HL-60/S4 treated with retinoic acid at 250 ng/mL for 4 days and 3 days (cell line): ENCODE data around the gene HAX1.
"Not testable (repeated sequence)": the region's sequence is repeated elsewhere in the genome, so short reads cannot be mapped to it uniquely, and the experiment has no call there.

Source experiments
- in situ Hi-C: fragments of 300-500 bp; cut with MboI; formaldehyde crosslinking; loops from 2 replicates; pipeline ENCODE4 v1.7.0; 2022; ENCODE audit warnings: low sequenced_read_pairs

The HAX1 gene

DNA sequence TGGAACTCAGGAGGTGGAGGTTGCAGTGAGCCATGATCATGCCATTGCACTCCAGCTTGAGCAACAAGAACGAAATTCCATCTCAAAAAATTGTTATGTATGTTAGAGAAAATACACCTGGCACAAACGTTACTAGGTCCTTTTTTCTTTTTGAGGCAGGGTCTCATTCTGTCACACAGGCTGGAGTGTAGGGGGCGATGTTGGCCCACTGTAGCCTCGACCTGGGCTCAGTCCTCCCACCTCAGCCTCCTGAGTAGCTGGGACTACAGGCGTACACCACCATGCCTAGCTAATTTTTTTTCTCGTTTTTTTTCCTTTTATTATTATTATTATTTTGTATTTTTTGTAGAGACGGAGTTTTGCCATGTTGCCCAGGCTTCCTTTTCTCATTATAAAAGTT, 4.4 kb downstream of the HAX1 start:
- in situ Hi-C loops: no loop called here

DNA sequence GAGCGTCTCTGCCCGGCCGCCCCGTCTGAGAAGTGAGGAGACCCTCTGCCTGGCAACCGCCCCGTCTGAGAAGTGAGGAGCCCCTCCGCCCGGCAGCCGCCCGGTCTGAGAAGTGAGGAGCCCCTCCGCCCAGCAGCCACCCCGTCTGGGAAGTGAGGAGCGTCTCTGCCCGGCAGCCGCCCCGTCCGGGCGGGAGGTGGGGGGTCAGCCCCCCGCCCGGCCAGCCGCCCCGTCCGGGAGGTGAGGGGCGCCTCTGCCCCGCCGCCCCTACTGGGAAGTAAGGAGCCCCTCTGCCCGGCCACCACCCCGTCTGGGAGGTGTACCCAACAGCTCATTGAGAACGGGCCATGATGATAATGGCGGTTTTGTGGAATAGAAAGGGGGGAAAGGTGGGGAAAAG, 15.2 kb downstream of the HAX1 start:
- in situ Hi-C loops: not testable (repeated sequence)

DNA sequence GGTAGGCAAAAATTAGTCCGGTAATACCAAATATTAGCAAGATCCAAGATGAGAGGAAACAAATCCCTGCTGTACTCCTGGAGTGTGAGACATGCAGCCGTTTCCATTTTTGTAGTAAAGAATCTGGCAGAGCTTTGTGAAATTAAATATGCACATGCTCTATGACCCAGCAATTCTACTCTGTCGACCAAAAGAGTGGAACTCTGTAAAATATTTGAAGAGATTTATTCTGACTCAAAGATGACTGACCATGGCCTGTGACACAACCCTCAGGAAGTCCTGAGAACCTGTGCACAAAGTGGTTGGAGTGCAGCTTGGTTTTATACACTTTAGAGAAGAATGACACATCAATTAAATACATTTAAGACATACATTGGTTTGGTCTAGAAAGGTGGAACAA, 16.2 kb downstream of the HAX1 start:
- in situ Hi-C loops: no loop called here

DNA sequence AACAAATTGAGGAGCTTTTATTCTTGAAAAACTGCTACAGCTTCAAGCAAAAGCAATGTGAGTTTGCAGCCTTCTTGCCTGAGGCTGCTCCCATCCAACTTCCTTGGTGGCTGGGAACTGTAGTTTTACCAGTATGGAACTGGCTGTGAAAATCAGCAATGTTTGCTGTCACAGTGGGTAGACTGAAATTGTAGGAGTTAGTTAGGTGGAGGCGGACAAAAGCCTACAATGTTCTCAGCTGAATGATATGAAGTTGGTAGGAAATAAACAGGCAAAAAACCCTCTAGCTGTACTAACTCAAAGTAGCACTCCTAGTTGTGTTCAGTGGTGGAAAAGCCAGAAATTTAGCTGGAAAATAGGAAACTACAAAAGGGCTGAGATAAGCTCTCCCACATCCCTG, 18.5 kb downstream of the HAX1 start:
- in situ Hi-C loops: no loop called here

DNA sequence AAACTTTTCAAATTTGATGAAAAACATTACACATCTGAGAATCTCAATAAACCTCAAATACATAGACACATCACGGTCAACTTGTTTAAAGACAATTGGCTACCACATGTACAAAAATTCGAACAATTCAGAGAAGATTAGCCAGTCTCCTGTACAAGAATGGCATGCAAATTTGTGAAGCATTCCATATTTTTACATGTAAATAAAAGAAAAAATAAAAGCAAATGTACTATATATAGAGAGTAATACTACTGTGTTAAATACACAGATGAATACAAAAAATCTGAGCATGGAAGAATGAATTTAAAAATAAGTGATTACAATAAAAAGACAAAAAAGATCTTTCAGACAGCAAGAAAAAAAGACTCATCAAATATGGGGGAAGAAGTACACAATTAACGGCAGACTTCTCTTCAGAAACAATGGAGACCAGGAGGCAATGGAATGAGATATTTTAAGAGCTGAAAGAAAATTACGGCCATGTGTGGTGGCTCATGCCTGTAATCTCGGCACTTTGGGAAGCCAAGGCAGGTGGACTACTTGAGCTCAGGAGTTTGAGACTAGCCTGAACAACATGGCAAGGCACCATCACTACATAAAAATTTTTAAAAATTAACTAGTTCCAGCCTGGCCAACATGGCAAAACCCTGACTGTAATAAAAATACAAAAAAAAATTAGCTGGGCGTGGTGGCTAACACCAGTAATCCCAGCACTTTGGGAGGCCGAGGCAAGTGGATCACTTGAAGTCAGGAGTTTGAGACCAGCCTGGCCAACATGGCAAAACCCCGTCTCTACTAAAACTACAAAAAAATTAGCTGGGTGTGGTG, 23.2 kb downstream of the HAX1 start:
- in situ Hi-C loops: no loop called here

- in situ Hi-C loops: no loop called here
These were observed 29.2 kb downstream of the HAX1 start for GRCh38 chr1:154301582-154301981.

DNA sequence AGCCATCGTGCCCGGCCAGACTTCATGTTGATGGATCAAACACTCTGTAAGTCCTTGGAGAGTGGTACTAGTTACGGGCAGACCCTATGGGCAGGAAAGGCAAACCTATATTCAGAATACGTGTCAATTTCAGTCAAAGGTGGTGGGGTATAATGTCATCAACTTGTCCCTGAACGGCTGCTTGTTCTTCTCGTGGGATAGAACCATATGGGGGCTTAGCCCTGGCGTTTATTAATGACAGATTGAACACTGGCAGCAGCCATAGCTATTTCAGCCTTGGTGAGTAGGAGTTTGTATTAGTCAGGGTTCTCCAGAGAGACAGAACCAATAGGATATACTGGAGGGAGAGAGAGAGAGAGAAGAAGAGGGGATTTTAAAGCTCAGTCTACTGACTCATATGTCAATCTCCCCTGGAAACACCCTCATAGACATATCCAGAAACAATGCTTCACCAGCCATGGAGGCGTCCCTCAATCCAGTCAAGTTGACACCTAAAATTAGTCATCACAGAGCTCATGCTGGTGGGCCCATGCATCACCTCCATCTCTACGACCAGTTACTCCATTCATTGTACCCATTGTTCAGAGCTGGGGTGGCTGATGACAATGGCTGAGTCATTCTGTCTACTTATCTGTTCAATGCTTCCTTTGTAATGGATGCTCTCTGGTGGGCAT, 32.4 kb downstream of the HAX1 start:
- in situ Hi-C loops: no loop called here

- in situ Hi-C loops: no loop called here
These were observed 33.7 kb downstream of the HAX1 start for GRCh38 chr1:154306151-154306550.

DNA sequence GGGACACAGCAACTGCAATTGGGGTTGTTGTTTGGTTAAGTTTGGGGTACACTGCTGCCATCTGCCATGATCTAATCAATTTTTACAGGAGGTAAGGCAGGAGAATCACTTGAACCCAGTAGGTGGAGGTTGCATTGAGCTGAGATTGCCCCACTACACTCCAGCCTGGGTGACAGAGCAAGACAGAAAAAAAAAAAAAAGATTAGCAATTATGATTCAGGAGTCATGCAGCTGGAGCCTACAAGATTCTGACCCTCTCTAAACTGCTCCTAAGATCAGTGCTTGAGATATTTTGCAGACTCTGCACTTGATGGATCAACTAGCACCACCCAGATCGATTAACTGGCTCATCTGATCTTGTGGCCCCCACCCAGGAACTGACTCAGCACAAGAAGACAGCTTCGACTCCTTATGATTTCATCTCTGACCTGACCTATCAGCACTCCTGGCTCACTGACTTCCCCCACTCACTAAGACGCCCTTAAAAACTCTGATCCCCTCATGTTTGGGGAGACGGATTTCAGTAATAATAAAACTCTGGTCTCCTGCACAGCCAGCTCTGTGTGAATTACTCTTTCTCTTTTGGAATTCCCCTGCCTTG, 35.3 kb downstream of the HAX1 start:
- in situ Hi-C loops: not testable (repeated sequence)

GRCh38 chr1:154309136-154309535, 36.7 kb downstream of the HAX1 start:
- in situ Hi-C loops: not testable (repeated sequence)

DNA sequence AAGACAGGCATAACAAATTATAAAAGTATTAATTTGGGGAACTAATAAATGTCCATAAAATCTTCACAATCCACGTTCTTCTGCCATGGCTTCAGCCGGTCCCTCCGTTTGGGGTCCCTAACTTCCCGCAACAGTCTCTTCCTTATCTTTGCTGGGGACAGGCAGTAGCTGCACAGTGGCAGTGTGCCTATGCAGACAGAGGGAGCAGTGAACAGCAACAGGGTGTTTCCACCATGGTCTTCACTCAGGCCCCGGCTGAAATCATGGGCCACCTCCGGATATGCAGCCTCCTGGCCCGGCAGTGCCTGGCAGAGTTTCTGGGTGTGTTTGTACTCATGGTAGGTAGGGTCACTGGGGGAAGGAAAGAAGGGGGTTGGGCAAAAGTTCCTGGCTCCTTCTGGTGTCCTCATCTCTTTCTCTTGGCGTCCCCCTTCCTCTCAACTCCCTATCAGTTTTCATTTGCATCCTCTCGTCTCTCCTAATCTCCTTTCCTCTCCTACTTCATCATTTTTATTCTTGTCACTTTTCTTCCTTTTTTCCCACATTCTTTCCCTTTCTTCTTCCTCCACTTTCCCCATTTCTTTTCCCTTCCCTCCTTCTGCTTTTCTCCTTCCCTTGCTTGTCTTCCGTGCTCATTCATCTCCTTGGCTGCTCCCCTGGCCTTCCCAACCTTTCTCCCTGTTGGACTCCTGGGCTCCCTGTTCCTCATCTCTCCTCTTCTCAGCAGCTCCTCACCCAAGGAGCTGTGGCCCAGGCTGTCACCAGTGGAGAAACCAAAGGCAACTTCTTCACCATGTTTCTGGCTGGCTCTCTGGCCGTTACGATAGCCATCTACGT, 40.0 kb downstream of the HAX1 start:
- in situ Hi-C loops: not testable (repeated sequence)

- in situ Hi-C loops: no loop called here
These were observed 40.6 kb downstream of the HAX1 start for GRCh38 chr1:154313066-154313356.

- in situ Hi-C loops: not testable (repeated sequence)
These were observed 41.8 kb downstream of the HAX1 start for GRCh38 chr1:154314226-154314625.

GRCh38 chr1:154316704-154317103, 44.3 kb downstream of the HAX1 start:
- in situ Hi-C loops: no loop called here

DNA sequence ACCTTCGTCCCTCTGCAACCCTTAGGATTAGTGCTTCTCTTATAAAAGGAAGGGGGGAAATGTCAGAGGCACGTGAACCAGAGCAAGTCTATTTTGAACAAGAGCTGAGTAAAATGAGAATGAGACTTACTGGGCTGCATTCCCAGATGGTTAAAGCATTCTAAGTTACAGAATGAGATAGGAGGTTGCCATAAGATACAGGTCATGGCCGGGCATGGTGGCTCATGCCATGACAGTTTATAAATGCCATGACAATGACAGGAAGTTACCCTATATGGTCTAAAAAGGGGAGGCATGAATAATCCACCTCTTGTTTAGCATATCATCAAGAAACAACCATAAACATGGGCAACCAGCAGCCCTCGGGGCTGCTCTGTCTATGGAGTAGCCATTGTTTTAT, 46.0 kb downstream of the HAX1 start:
- in situ Hi-C loops: no loop called here

DNA sequence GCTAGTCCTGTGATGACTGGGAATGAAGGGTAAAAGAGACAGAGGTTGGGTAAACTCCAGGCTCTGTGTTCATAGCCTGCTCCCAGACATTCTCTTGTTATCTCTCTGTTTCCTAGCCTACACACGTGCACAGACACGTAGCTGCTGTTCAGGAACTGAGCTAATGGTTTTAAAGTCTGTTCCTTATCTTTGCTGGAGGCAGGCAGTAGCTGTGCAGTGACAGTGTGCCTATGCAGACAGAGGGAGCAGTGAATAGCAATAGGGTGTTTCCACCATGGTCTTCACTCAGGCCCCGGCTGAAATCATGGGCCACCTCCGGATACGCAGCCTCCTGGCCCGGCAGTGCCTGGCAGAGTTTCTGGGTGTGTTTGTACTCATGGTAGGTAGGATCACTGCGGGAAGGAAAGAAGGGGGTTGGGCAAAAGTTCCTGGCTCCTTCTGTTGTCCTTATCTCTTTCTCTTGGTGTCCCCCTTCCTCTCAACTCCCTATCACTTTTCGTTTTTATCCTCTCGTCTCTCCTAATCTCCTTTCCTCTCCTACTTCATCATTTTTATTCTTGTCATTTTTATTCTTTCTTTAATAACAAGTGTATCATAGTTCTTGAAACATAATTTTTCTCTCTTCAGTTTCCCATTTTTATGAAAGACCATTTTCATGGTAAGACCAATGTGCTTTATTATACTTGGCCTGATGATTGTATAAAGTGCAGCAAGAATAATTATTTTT, 48.6 kb downstream of the HAX1 start, which contains the start of gene AQP10:
Gene AQP10, plus strand, starts transcription at position 212 of the 727 bp plus-strand sequence. Its CDS starts 63 bp downstream, at position 275.
- in situ Hi-C loops: no loop called here

DNA sequence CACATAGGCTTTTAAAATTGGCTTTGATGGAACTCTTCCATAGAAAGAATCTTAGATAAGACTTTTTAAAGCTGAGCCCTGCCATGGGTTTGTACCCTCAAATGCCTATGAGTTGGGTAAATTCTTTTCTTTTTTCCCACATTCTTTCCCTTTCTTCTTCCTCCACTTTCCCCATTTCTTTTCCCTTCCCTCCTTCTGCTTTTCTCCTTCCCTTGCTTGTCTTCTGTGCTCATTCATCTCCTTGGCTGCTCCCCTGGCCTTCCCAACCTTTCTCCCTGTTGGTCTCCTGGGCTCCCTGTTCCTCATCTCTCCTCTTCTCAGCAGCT, 49.1 kb downstream of the HAX1 start:
- in situ Hi-C loops: not testable (repeated sequence)

DNA sequence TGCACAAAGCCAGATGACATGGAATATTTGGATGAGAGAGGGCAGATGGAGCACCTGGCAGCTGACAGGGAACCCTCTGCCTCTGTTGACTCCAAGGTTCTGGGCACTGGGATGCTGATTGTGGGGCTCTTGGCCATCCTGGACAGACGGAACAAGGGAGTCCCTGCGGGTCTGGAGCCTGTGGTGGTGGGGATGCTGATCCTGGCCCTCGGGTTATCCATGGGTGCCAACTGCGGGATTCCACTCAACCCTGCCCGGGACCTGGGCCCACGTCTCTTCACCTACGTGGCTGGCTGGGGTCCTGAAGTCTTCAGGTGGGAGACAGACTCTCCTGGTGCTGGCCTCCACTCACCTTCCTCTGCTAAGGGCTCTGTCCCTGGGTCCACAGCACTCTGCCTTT, 51.1 kb downstream of the HAX1 start:
- in situ Hi-C loops: no loop called here

DNA sequence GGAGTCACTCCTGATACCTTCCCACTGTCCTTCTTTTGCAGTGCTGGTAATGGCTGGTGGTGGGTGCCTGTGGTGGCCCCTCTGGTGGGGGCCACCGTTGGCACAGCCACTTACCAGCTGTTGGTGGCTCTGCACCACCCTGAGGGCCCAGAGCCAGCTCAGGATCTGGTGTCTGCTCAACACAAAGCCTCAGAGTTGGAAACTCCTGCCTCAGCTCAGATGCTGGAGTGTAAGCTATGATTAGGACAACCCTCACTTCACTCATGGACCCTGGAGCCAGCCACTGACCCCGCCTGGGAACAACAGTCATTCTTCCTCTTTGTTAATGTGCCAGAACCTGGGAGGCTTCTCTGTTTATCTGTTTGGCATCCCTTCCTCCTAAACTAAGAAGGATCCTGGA, 51.8 kb downstream of the HAX1 start:
- in situ Hi-C loops: no loop called here

GRCh38 chr1:154324669-154325582, 52.5 kb downstream of the HAX1 start, which contains the start of gene ATP8B2:
Gene ATP8B2 (plus strand): TSS chr1:154325525. CDS start chr1:154328142, 2,617 bp downstream.
- in situ Hi-C loops: no loop called here
